Calu3 (cell line): ENCODE data around the gene KIF6. TPM values are rescaled to one million over a fixed set of nuclear protein-coding genes. Genes with fewer than 3 reads are reported as not detected.

ENCODE experiments used
- BruUV-seq: library from RNA; stranded (reverse); fragments of 400-500 nt; replicated peaks from 2 replicates; lab custom pipeline; 2021; lab: Mats Ljungman, UMichigan
- CTCF ChIA-PET: fragments of 300-600 bp; sonication (Branson Sonifier 250); formaldehyde crosslinking; loops from one replicate; lab custom pipeline; 2022; ENCODE audit warnings: antibody characterized with exemption; lab: Charles Lee
- DNase-seq: peaks from one replicate; pipeline ENCODE4 v3.0.0; 2022
- H3K27ac Mint-ChIP-seq: one replicate; pipeline ENCODE4 v1.8.0; 2022; ENCODE audit warnings: mixed read lengths; ENCODE audit not compliant: unreplicated experiment
- H3K27me3 Mint-ChIP-seq: one replicate; pipeline ENCODE4 v1.8.0; 2022; ENCODE audit warnings: mixed read lengths; ENCODE audit not compliant: unreplicated experiment
- H3K36me3 Mint-ChIP-seq: one replicate; pipeline ENCODE4 v1.8.0; 2022; ENCODE audit warnings: mild to moderate bottlenecking, moderate library complexity, mixed read lengths; ENCODE audit not compliant: insufficient read depth, unreplicated experiment
- H3K4me1 Mint-ChIP-seq: one replicate; pipeline ENCODE4 v1.8.0; 2022; ENCODE audit warnings: mild to moderate bottlenecking, low read depth, mixed read lengths; ENCODE audit not compliant: unreplicated experiment
- H3K4me3 Mint-ChIP-seq: one replicate; pipeline ENCODE4 v1.8.0; 2022; ENCODE audit warnings: mild to moderate bottlenecking, low read depth, moderate library complexity, mixed read lengths; ENCODE audit not compliant: unreplicated experiment
- H3K9me3 Mint-ChIP-seq: one replicate; pipeline ENCODE4 v1.8.0; 2022; ENCODE audit warnings: low read depth, mixed read lengths; ENCODE audit not compliant: unreplicated experiment
- intact Hi-C: fragments of 100-400 bp; cut with micrococcal nuclease; formaldehyde crosslinking; loops from one replicate; pipeline ENCODE4 v1.10.0; 2022; ENCODE audit not compliant: unreplicated experiment
- total RNA-seq: library from RNA; stranded (reverse); gene quantifications from 2 replicates; pipeline ENCODE4 v1.2.3, GENCODE V29; 2022
- TF ChIP-seq, protein P1 (sequence below): fragments of 200-600 bp; IDR thresholded peaks from one replicate; pipeline ENCODE4 v1.8.0; 2022; ENCODE audit warnings: antibody characterized with exemption; ENCODE audit not compliant: unreplicated experiment

KIF6 gene
- total RNA-seq, 1 experiment from 2014 or later = 0.45 TPM

DNA sequence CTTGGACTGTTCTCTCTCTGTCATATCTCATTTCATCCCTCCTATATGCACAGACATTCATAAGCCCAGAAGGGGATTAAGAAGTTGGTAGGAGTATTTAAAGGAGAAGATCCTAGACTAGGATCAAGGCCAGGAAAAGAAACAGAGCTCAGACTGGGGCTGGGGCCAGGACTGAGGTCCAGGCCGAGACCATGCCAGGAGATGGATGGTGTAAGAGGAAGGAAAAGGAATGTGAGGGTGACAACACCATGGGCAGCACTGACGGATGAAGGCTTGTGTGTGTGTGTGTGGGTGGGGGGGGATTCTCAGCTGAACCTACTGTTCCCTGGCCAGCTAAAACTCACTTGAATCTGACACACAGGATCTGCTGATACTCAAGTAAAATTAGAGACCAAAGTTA lies 182.1 kb downstream of the KIF6 start:
- TF ChIP-seq, protein P1, sequence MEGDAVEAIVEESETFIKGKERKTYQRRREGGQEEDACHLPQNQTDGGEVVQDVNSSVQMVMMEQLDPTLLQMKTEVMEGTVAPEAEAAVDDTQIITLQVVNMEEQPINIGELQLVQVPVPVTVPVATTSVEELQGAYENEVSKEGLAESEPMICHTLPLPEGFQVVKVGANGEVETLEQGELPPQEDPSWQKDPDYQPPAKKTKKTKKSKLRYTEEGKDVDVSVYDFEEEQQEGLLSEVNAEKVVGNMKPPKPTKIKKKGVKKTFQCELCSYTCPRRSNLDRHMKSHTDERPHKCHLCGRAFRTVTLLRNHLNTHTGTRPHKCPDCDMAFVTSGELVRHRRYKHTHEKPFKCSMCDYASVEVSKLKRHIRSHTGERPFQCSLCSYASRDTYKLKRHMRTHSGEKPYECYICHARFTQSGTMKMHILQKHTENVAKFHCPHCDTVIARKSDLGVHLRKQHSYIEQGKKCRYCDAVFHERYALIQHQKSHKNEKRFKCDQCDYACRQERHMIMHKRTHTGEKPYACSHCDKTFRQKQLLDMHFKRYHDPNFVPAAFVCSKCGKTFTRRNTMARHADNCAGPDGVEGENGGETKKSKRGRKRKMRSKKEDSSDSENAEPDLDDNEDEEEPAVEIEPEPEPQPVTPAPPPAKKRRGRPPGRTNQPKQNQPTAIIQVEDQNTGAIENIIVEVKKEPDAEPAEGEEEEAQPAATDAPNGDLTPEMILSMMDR = no peak
- no TSS peak for BruUV-seq
- CTCF ChIA-PET = no interaction called here
- Mint-ChIP-seq H3K9me3 (peaks cover 3% of the 10 kb centered on the region), H3K36me3 (no peaks in the 10 kb centered on the region), H3K4me3 (no peak overlapping the region), H3K4me1 (no peaks in the 10 kb centered on the region), H3K27me3 (peaks cover 57% of the 10 kb centered on the region), H3K27ac (no peak overlapping the region)
- intact Hi-C loops = no loop called here
- DNase-seq = no peak

DNA sequence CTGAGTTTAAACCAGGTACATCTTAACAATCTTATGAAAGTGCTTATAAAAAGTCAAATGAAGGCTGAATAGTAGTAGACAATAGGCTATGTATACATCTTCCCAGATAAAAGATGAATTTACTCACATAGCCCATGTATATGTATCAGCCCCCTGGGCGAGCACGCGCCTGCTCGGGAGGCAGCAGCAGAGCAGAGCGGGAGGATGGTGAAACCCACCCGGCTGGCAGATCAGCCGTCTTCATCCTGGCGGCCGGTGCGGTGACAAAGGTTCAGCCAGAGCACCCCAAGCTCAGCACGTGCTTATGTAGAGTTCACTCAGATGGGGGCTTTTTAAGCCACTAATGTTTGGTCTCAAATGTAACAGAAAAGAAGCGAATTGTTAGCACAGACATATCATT lies 184.8 kb downstream of the KIF6 start:
- peaks cover 3% of the 10 kb centered on the region for H3K9me3 Mint-ChIP-seq
- DNase-seq = no peak
- H3K4me3 Mint-ChIP-seq = no peak overlapping the region
- H3K36me3 Mint-ChIP-seq = no peaks in the 10 kb centered on the region
- intact Hi-C loops = no loop called here
- TF ChIP-seq, protein P1 = no peak
- H3K27me3 Mint-ChIP-seq = peaks cover 43% of the 10 kb centered on the region
- no peak overlapping the region for H3K27ac Mint-ChIP-seq
- CTCF ChIA-PET = no interaction called here
- H3K4me1 Mint-ChIP-seq = no peaks in the 10 kb centered on the region
- no TSS peak for BruUV-seq

DNA sequence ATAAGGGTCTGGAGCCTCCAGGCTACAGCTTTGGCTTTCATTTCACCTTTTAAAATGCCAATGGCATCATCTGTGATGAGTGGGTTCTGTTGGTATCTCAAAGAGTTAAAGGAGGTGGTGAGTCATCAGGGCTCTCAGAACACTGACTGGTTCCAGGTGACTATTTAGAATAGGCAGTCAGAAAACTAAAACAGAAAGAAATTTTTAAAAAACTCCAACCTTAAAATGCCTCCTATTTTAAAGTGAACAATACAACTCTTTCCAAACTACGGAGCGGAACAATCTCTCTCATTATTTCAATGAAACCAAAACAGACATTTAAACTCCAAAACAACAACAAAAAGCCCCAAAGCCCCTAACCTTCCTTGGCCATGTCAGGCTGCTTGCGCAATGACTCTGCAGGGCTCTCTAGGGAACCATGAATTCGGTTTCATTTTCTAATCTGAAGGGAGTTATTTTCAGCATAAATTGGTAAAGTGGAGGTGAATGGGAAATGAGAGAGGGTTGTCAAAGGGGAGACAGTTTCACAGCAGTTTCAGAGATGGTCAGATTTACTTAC lies 194.9 kb downstream of the KIF6 start:
- TF ChIP-seq, protein P1 = no peak
- Mint-ChIP-seq H3K27ac (no peak overlapping the region), H3K4me1 (no peaks in the 10 kb centered on the region)

DNA sequence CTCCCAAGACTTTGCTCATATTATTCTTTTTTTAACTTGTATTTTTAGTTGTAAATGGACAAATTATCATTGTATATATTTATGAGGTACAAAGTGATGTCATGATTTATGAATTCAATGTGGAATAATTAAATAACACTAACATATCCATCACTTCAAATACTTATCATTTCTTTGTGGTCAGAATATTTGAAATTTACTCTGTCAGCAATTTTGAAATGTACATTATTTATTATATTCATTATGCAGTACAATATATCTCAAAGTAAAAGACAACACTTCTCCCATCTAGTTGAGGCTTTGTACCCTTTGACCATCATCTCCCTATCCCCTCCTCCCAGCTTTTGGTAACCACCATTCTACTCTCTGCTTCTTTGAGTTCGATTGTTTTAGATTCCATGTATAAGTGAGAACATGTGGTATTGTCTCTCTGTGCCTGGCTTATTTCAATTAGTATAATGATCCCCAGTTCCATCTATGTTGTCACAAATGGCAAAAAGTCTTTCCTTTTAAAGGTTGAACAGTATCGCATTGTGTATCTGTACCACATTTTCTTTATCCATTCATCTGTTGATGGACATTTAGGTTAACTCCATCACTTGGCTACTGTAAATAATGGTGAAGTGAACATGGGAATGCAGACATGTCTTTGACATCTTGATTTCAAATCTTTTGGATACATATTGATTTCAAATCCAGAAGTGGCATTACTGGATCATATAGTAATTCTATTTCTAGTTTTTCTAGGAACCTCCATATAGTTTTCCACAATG lies 197.2 kb downstream of the KIF6 start:
- Mint-ChIP-seq H3K4me1 (no peaks in the 10 kb centered on the region), H3K36me3 (no peaks in the 10 kb centered on the region), H3K27ac (no peak overlapping the region), H3K9me3 (peaks cover 10% of the 10 kb centered on the region), H3K27me3 (peaks cover 48% of the 10 kb centered on the region), H3K4me3 (no peak overlapping the region)
- intact Hi-C loops = no loop called here
- CTCF ChIA-PET = no interaction called here
- TF ChIP-seq, protein P1 = no peak
- no peak for DNase-seq
- no TSS peak for BruUV-seq

More for the DNA sequence above, 194.9 kb downstream of the KIF6 start:
- no TSS peak for BruUV-seq
- no peak for DNase-seq
- Mint-ChIP-seq H3K36me3 (no peaks in the 10 kb centered on the region), H3K27me3 (peaks cover 48% of the 10 kb centered on the region), H3K4me3 (no peak overlapping the region), H3K9me3 (peaks cover 10% of the 10 kb centered on the region)
- intact Hi-C loops = no loop called here
- CTCF ChIA-PET = no interaction called here
